ENCODE data around the gene NXF1.
A peak's percentile ranks its signal among the peaks of the same experiment; 100 is the strongest.
"Not testable (repeated sequence)": the region's sequence is repeated elsewhere in the genome, so short reads cannot be mapped to it uniquely, and the experiment has no call there.

NXF1 gene

GRCh38 chr11:62832336-62833234 lies 27.3 kb upstream of the NXF1 start, which contains the start of gene TEX54:
Gene TEX54, minus strand, starts transcription at chr11:62832841.
- no peak for DNase-seq (ENCODE audit: low spot score)

GRCh38 chr11:62831520-62832335 lies 26.5 kb upstream of the NXF1 start, which contains the start of gene STX5:
Gene STX5, minus strand, starts transcription at chr11:62832051. Its CDS starts 808 bp downstream, at chr11:62831243.
- DNase-seq (ENCODE audit: low spot score): peak; percentile 100

- DNase-seq (ENCODE audit: low spot score): no peak
These were observed 25.8 kb upstream of the NXF1 start for GRCh38 chr11:62830904-62831519.

- DNase-seq (ENCODE audit: low spot score): not testable (repeated sequence)
These were observed 22.9 kb upstream of the NXF1 start for GRCh38 chr11:62828130-62828529.

GRCh38 chr11:62823677-62824076 lies 18.4 kb upstream of the NXF1 start:
- no peak for DNase-seq (ENCODE audit: low spot score)

- DNase-seq (ENCODE audit: low spot score): no peak
These were observed 11.9 kb upstream of the NXF1 start for GRCh38 chr11:62817129-62817528.

GRCh38 chr11:62816557-62816956 lies 11.3 kb upstream of the NXF1 start:
- no peak for DNase-seq (ENCODE audit: low spot score)

GRCh38 chr11:62811659-62812058 lies 6.4 kb upstream of the NXF1 start:
- DNase-seq (ENCODE audit: low spot score): no peak

GRCh38 chr11:62810748-62811147 lies 5.5 kb upstream of the NXF1 start:
- DNase-seq (ENCODE audit: low spot score): no peak

GRCh38 chr11:62806611-62807121 lies 1.4 kb upstream of the NXF1 start:
- no peak for DNase-seq (ENCODE audit: low spot score)

GRCh38 chr11:62805961-62806441 lies 761 bp upstream of the NXF1 start:
- DNase-seq (ENCODE audit: low spot score): no peak

- DNase-seq (ENCODE audit: low spot score): peak; percentile 35
These were observed 747 bp downstream of the NXF1 start for GRCh38 chr11:62804310-62805075.

GRCh38 chr11:62801071-62801470 lies 4.2 kb downstream of the NXF1 start:
- no peak for DNase-seq (ENCODE audit: low spot score)

- DNase-seq (ENCODE audit: low spot score): no peak
These were observed 5.8 kb downstream of the NXF1 start for GRCh38 chr11:62799486-62799885.

GRCh38 chr11:62796281-62796680 lies 9.0 kb downstream of the NXF1 start:
- DNase-seq (ENCODE audit: low spot score): no peak

- DNase-seq (ENCODE audit: low spot score): no peak
These were observed 11.0 kb downstream of the NXF1 start for GRCh38 chr11:62794201-62794775.

- DNase-seq (ENCODE audit: low spot score): no peak
These were observed 13.1 kb downstream of the NXF1 start for GRCh38 chr11:62792202-62792575.

GRCh38 chr11:62791501-62792201 lies 13.6 kb downstream of the NXF1 start, which contains the start of gene TMEM223:
Gene TMEM223, minus strand, starts transcription at chr11:62792006. Its CDS starts 12 bp downstream, at chr11:62791994.
- peak; percentile 90 for DNase-seq (ENCODE audit: low spot score)

GRCh38 chr11:62789576-62789975 lies 15.7 kb downstream of the NXF1 start:
- DNase-seq (ENCODE audit: low spot score): no peak

GRCh38 chr11:62788991-62789390 lies 16.2 kb downstream of the NXF1 start:
- no peak for DNase-seq (ENCODE audit: low spot score)
